NCI-H748 treated with DMSO at 0.1 percent for 48 hours (cell line): ENCODE measurements around the gene DNM1L.

Source experiments
- DNase-seq: peaks from one replicate; lab custom pipeline; 2025; lab: John Stamatoyannopoulos, UW

Gene DNM1L

DNA sequence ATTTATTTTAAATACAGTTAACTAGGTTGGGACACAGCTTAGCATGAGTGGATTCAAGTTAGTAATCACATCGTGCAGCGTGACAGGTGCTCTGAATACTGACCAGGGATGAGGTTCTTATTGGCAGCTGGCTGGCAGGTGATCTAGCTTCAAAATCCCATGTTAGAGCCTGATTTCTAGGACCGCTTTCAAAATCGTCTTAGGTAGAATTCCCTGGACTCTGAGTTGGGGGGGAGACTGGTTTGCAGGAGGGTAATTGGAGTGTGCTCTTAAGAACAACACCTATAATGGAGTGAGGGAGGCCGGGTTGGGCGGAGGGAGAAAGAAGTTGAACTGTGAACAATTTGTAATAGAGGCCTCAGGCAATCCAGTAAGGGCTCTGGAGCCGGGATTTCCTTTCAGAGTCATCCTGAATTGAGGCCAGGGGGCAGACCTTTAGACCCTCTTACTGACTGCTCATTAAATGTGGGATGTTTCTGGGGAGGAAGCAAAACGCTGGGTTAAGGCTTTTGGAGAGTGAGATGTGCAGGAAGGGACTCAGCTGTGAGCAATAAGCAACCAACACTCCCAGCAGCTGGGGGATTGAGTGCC is 77.5 kb downstream of the DNM1L start:
- peak; percentile 71 for DNase-seq

DNA sequence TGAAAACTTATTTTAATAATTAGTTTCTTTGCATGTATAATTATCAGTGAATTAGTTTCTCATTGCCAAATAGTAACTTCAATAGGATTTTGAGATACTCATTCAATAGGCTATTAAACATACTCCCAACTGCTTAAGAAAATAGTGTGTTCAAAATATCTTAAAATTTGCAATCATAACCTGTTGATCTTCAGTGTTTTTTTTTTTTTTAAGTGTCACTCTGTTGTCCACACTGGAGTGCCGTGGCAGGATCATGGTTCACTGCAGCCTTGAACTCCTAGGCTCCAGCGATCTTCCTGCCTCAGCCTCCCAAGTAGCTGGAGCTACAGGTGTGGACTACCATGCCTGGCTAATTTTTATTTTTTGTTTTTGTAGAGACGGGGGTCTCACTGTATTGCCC is 78.1 kb downstream of the DNM1L start:
- DNase-seq = no peak

DNA sequence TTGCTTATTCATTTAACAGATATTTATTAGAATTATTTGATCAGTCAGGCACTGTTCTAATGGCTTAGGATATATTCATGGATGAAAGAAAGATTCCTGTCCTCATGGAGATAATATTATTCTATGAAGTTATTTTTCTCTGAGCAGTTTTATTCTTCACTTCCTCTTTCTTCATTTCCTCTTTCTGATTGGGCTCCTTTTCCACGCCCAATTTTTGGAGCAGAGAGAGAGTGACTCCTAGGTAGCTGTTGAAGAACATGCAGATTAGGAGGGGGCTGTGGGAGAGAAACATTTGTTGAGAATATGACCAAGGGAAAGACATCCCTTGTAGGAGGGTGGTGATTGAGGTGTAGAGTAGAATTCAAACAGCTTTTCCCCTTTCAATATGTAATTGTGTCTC is 82.6 kb downstream of the DNM1L start:
- DNase-seq = no peak

DNA sequence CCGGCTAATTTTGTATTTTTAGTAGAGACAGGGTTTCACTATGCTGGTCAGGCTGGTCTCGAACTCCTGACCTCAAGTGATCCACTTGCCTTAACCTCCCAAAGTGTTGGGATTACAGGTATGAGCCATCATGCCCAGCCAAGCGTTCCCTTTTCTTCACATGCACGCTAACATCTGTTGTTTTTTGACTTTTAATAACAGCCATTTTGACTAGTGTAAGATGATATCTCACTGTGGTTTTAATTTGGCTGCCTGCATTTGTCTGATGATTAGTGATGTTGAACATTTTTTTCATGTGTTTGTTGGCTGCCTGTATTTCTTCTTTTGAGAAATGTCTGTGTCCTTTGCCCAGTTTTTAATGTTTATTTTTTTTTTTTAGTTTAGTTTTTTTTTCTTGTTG is 86.8 kb downstream of the DNM1L start:
- no peak for DNase-seq

DNA sequence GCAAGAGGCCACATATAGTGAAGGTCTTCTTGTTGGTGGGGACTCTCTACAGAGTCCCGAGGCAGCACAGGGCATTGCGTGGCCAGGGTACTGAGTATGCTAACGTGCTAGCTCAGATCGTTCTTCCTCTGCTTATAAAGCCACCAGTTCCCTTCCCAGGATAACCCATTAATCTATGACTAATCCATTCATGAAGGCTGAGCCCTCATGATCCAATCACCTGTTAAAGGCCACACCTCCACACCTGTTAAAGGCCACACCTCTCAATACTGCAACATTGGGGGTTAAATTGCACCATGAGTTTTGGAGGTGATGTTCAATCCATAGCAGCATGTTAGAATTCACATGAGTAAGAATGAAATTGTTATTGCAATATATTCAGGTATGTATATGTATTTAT is 89.4 kb downstream of the DNM1L start:
- DNase-seq = no peak

DNA sequence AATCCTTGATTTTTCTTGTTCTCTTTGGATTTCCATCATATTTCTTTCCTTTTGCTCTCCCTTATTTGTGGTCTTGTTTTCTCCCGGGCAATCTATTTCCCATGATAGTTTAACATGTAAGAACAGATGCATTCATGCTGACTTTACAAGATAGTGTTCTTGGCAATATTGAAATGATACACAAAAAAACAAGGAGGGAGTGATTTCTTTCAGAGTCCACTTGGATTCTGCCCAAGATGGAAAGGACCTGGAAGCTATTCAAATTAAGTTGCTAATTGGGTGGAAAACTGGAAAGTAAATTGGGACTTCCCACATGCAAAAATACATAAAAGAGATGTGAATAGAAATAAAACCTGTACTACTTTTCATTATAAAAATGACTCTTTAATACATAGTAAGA is 91.0 kb downstream of the DNM1L start:
- DNase-seq = no peak

DNA sequence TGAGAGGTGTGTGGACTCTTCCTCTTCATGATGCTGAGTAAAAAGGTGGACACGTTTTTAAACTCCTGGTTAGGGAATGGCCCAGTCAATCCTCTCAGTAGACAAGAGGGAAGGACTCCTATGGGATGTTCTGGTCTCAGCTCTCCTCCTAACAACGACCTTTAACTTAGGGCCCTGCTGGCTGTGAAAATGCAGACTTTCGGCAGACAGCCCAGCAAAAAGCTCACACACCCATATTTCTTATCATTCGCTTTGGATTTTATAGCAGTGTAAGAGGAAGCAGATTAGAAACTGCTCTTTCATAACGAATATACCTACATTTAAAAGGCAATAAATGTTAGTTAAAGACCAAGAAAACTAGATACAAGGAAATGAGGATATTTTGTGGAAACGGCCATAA is 94.6 kb downstream of the DNM1L start:
- DNase-seq = no peak

DNA sequence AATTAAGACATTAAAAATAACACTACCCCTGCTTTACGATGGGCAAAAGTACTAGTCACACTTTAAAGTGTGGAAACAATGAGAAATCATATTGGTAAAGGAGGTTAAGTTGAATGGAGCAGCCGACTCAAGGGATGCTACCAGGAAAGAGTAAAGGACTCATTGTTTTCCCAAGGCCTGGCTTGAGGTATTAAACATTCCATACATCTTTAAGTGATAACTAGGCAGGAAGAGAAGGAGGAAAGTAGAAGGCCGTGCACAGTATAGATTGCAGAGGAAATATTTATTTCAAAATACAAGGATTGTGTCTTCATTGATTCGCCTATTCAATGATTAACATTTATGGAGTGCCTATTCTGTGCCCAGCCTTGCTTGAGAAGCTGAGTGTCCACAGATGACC is 97.2 kb downstream of the DNM1L start:
- no peak for DNase-seq

DNA sequence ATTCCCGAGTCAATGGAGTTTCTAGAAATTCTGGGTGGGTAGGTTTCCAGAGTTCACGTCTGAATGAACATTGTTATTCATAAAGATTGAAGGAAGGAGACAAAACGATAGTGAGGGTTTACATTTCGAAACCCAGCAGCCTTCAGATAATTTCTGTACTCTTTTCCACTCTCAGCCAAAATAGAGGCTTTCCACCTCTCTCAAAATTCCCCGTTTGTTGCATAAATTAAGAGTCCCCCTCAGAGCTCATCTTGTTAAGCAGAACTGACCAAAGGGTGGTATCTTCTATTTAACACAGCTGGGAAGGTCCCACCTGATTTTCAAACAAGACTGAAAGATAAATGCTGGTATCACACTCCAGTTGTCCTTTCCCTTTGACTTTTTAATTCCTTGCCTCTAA is 98.1 kb downstream of the DNM1L start:
- DNase-seq = no peak

DNA sequence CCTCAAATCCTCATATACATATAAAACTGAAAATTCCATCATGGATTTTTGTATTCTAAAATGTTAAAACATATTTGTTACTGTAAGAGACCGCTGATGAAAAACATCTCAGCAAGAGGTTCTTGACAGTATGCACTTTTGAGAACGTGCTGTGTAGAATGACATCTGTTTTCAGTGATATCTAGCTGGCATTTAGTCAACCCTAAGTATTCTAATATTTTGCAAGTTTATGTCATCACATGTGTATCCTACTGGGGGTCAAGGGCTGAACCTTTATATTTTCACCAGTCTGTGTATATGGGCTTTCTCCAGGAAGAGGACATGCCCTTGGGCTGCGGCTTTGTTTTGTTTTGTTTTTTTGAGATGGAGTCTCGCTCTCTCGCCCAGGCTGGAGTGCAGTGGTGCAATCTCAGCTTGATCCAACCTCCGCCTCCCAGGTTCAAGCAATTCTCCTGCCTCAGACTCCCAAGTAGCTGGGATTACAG is 98.6 kb downstream of the DNM1L start:
- DNase-seq = no peak

DNA sequence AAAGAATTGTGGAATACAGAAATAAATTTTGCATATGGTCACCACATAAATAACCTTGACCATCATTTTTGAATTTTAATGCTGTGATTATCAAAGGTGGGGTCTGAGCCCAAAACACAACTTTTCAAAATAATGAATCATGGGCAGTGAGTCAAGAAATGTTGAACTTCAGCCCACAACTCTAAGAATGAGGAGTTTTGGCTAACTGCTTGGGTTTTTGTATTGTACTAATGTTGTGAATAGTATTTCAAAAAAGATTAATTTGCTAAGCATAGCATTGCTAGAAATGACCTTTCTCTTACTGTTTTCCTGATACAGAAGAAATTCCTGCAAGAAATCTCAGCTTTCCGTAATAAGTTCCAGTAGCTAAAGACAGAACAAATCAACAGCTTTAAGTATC is 101.0 kb downstream of the DNM1L start:
- DNase-seq = no peak

DNA sequence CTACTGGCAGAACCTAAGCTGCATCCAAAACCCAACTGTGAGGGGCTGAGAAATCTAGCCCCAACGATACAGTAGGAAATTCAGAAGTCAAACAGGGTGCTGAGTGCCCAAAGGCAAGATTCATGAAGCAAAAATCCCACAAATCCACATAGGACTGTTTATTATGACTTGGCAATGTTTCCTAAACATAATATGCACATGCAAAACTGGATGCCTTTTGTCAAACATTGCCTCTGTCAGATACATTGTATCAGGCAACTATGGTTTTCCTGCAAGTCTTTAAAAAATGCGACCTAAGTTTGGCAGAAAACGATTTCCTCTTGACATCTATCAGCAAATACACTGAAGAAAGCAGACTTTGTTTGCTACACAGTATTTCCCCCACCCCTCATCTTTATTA is 103.9 kb downstream of the DNM1L start:
- DNase-seq = no peak

DNA sequence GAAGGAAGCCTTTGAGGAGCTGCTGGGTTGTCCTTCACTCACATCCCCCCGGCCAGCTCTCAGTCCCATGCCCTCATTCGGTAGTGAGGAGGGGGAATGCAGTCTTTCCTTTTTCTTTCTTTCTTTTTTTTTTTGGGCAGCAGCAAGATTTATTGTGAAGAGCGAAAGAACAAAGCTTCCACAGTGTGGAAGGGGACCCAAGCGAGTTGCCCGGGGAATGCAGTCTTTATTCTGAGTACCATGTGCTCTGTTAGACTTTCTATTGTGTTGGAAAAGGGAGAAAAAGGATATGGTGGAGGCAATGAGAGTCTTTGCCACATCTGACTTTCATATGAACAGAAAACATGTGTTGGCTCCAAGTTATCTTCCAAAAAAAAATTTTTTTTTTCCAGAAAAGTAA is 106.5 kb downstream of the DNM1L start:
- no peak for DNase-seq

DNA sequence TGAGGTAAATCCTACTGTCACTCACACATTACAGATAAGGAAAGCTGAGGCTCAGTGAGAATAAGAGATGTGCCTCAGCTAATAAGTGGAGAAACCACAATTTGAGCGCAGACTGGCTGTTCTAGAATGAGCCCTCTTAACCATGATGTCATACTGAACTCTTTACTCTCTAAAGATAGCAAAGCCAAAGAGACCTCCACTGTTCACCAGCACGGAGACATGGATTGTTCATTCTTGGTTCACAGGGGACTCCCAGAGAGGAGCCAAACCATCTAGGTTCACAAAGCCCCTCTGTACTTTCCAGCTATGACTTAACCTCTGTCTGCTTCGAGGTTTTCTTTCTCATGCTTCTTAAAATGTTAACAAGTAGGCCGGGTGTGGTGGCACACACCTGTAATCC is 109.3 kb downstream of the DNM1L start:
- no peak for DNase-seq

DNA sequence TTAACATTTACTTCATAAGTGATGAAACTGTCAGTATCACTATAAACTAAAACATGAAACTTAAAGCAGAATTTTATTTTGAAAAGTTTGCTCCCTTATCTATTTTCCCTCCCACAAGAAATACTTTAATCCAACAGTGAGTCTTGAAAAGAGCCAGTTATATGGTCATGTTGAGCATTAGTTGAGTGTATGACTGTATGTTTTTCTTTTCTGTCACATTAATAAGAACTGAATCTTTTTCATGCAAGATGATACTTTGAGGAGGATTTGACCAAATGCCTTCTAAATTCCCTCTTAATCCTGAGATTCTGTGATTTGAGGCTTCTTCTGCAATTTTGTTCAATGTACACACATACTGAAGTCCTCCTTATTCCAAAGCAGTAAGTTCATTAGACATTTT is 110.3 kb downstream of the DNM1L start:
- DNase-seq = no peak

DNA sequence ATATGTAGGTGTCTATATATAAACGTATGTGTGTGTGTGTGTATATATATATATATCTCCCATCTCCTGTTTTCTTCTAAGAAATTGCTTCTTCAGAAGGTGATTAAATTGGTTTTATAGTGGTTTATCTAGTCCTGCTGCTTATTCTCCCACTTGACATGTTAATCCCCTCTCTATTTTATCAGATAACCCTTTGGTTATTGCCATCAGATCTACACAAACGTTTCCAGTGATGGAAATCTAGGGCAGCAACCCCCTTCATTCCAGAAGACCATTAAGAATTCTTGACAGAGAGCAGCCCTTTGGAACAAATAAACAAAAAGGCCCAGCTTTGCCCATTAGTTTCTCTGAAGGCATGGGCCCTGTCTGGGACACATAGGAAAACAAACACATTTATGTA is 110.8 kb downstream of the DNM1L start:
- no peak for DNase-seq

DNA sequence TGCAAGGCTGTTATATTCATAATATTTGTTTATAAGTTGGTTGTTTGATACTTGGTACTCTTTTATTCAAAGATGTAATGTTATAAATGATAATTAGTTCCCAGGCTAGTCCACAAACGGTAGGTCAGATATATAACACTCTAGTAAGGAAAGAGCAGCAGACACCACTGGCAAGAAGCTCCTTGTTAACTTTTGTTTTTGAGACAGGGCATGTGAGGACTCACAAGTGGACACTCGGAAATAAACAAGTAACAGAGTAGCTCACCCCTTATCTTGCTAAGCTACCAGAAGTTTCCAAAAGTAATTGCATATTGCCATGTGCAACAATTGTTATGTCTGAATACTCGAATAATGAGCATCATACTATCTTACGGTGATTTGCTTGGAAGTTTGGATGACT is 115.2 kb downstream of the DNM1L start:
- DNase-seq = no peak
